Prostate gland (tissue), 2 donors: ENCODE measurements around the gene COMMD1.

ENCODE experiments used
- CTCF ChIP-seq, 4 experiments: fragments of 200-600 bp in 2 of 4; fragments of 450-650 bp in 2 of 4; sonication (generic) in 2 of 4; IDR thresholded peaks; 1 replicate in 3 of 4; 2 replicates in 1 of 4; pipeline ENCODE4 v1.5.1; 2016 to 2019; ENCODE audit warnings: antibody characterized with exemption in 4 of 4, mild to moderate bottlenecking in 2 of 4, moderate library complexity in 2 of 4
- POLR2A ChIP-seq: fragments of 450-650 bp; IDR thresholded peaks from one replicate; pipeline ENCODE4 v1.6.1; 2016; ENCODE audit warnings: antibody characterized with exemption, mild to moderate bottlenecking

- no peak for TF ChIP-seq CTCF (IDR thresholded peaks at IDR 0.05)
- TF ChIP-seq POLR2A, result no peak
These were observed 168.8 kb downstream of the COMMD1 start for GRCh38 chr2:62074233-62074632.
